CD14-positive monocyte (primary cell): ENCODE data around the gene POLD2. TPM values are rescaled to one million over a fixed set of nuclear protein-coding genes. Genes with fewer than 3 reads are reported as not detected.

Experiments used
- DNase-seq, 3 donors: peaks; one replicate each; pipeline ENCODE4 v3.0.0-alpha.2; 2011 to 2022
- H2AFZ ChIP-seq: 2 replicates; pipeline ENCODE4 v1.6.0; 2012; ENCODE audit warnings: mild to moderate bottlenecking, low read depth, low read length, inconsistent platforms; ENCODE audit not compliant: insufficient read depth, poor library complexity, severe bottlenecking
- H3K27ac ChIP-seq, 2 donors: 1 replicate in 1 of 2; 2 replicates in 1 of 2; pipeline ENCODE4 v1.5.1; 2012 to 2013; ENCODE audit warnings: low read length in 2 of 2, control low read depth in 1 of 2, inconsistent platforms in 1 of 2, low read depth in 1 of 2, mild to moderate bottlenecking in 1 of 2
- H3K27me3 ChIP-seq, 2 donors: one replicate each; pipeline versions ENCODE4 v1.6.0 to v1.6.1; 2011 to 2013; ENCODE audit warnings: low read length in 2 of 2; ENCODE audit not compliant: control insufficient read depth in 2 of 2, insufficient read depth in 2 of 2
- H3K36me3 ChIP-seq, 2 donors: replicated peaks in 1 of 2; 1 replicate in 1 of 2; 2 replicates in 1 of 2; pipeline versions ENCODE4 v1.5.1 to v1.6.1; 2012 to 2013; ENCODE audit warnings: low read length in 2 of 2, control low read depth in 1 of 2, inconsistent platforms in 1 of 2, mild to moderate bottlenecking in 1 of 2; ENCODE audit not compliant: insufficient read depth in 2 of 2, control insufficient read depth in 1 of 2
- H3K4me1 ChIP-seq, 2 donors: 1 replicate in 1 of 2; 2 replicates in 1 of 2; pipeline versions ENCODE4 v1.5.1 to v1.6.1; 2012 to 2013; ENCODE audit warnings: low read length in 2 of 2, control low read depth in 1 of 2, inconsistent platforms in 1 of 2, mild to moderate bottlenecking in 1 of 2, moderate library complexity in 1 of 2; ENCODE audit not compliant: insufficient read depth in 2 of 2, control insufficient read depth in 1 of 2
- H3K4me2 ChIP-seq: replicated peaks from 2 replicates; pipeline ENCODE3; 2012; ENCODE audit warnings: low read length, moderate library complexity, mild to moderate bottlenecking; ENCODE audit not compliant: poor library complexity, severe bottlenecking; ENCODE audit errors: extremely low read depth
- H3K4me3 ChIP-seq, 3 experiments: fragments of 200-600 bp in 1 of 3; sonication (generic) in 1 of 3; replicated peaks in 1 of 3; 1 replicate in 2 of 3; 2 replicates in 1 of 3; pipeline ENCODE4 v1.5.1; 2011 to 2013; ENCODE audit warnings: low read length in 3 of 3, mild to moderate bottlenecking in 3 of 3, control low read depth in 2 of 3, low read depth in 2 of 3, inconsistent platforms in 1 of 3, moderate library complexity in 1 of 3
- H3K79me2 ChIP-seq: 2 replicates; pipeline ENCODE4 v1.6.0; 2012; ENCODE audit warnings: mild to moderate bottlenecking, control low read depth, inconsistent platforms, low read length, moderate library complexity; ENCODE audit not compliant: insufficient read depth
- H3K9ac ChIP-seq: 2 replicates; pipeline ENCODE4 v1.6.0; 2017; ENCODE audit warnings: low read length, mild to moderate bottlenecking; ENCODE audit not compliant: insufficient read depth, poor library complexity, severe bottlenecking
- H3K9me3 ChIP-seq, 2 donors: replicated peaks in 1 of 2; 1 replicate in 1 of 2; 2 replicates in 1 of 2; pipeline versions ENCODE4 v1.5.1 to v1.6.1; 2012 to 2013; ENCODE audit warnings: low read length in 2 of 2, control low read depth in 1 of 2; ENCODE audit not compliant: control insufficient read depth in 1 of 2, insufficient read depth in 1 of 2
- H4K20me1 ChIP-seq: 2 replicates; pipeline ENCODE4 v1.6.0; 2012; ENCODE audit warnings: mild to moderate bottlenecking, low read length, control low read depth, moderate library complexity; ENCODE audit not compliant: insufficient read depth
- H3K27ac Mint-ChIP-seq, 7 donors: one replicate each; pipeline ENCODE4 v1.8.0; 2020; ENCODE audit warnings: mild to moderate bottlenecking in 7 of 7, mixed read lengths in 7 of 7, moderate library complexity in 6 of 7, inconsistent platforms in 2 of 7
- H3K27me3 Mint-ChIP-seq, 3 donors: one replicate each; pipeline ENCODE4 v1.8.0; 2021 to 2022; ENCODE audit warnings: low read depth in 3 of 3, mild to moderate bottlenecking in 3 of 3, mixed read lengths in 3 of 3, moderate library complexity in 3 of 3, inconsistent platforms in 1 of 3
- H3K36me3 Mint-ChIP-seq, 2 donors: one replicate each; pipeline ENCODE4 v1.8.0; 2020; ENCODE audit warnings: mixed read lengths in 2 of 2, inconsistent platforms in 1 of 2, mild to moderate bottlenecking in 1 of 2
- H3K4me1 Mint-ChIP-seq: one replicate; pipeline ENCODE4 v1.8.0; 2020; ENCODE audit warnings: mild to moderate bottlenecking, mixed read lengths
- H3K4me3 Mint-ChIP-seq, 2 donors: one replicate each; pipeline ENCODE4 v1.8.0; 2020; ENCODE audit warnings: mild to moderate bottlenecking in 2 of 2, mixed read lengths in 2 of 2, moderate library complexity in 1 of 2
- H3K9me3 Mint-ChIP-seq, 7 donors: one replicate each; pipeline ENCODE4 v1.8.0; 2020 to 2022; ENCODE audit warnings: mixed read lengths in 7 of 7, mild to moderate bottlenecking in 6 of 7, moderate library complexity in 6 of 7, inconsistent platforms in 2 of 7
- WGBS: methylation state at CpG from one replicate; pipeline ENCODE4 v1.1.5; 2013; ENCODE audit warnings: missing lambda C conversion rate; ENCODE audit not compliant: insufficient coverage; 5-methylcytosine and 5-hydroxymethylcytosine counted together
- intact Hi-C, 2 donors: fragments of 100-400 bp; cut with micrococcal nuclease; formaldehyde crosslinking; loops; one replicate each; pipeline versions ENCODE4 v1.15.0 to v1.15.1; 2023
- polyA plus RNA-seq, 3 donors: library from polyadenylated mRNA; depleted of rRNA in 1 of 3; unstranded in 2 of 3; stranded (reverse) in 1 of 3; fragments of 300-500 nt in 2 of 3; fragments of >200 nt in 1 of 3; fragmentation: Illumina TruSeq in 2 of 3; gene quantifications; 1 replicate in 2 of 3; 2 replicates in 1 of 3; pipeline ENCODE4 v1.2.3, GENCODE V29; 2012 to 2021
- TF ChIP-seq, protein P1 (sequence below): fragments of 200-600 bp; IDR thresholded peaks from one replicate; pipeline ENCODE4 v1.8.0; 2022; ENCODE audit warnings: antibody characterized with exemption, mild to moderate bottlenecking

The POLD2 gene
- polyA plus RNA-seq, 3 donors, result 24.1 to 27.1 (median 25.7) TPM

DNA sequence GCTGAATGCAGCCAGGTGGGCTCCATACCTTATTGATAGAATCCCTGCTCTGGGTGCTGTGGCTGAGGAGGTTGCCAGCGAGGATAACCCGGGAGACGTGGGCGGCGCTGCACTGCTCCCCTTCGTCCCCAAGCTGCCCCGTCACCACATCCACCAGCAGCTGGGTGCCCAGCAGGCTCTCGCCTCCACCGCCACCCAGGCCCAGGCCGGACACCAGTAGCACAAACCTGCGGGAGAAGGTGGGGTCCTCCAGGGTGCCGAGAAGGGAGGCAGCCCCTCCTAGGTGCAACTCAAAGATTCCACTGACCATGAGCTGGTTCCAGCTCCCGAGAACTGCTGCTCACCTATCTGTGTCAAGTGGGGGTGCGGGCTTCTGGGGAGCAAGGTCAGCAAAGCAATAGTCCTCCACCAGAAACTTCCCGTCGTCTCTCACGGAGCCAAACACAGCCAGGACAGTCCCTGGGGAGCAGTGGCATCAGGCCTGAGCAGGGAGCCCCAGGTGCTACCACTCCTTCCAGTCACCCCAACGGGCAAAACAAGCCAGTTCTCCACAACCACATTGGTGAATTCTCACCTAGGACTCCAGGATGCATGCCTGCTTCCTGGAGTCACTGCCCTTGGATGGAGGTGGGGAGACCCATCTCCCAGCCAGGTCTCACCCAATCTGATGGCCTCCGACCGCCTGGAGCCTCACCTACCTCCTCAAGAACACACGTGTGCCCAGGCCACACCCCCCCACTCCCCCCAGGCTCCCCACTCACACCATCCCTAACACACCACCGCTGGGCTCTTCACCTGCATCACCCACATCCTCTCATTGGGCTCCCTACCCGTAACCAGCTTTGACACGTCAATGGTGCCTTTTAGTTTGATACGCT lies 6.3 kb downstream of the POLD2 start:
- peaks cover 34 to 53% of the 10 kb centered on the region in 2 donors for H3K36me3 Mint-ChIP-seq
- no peaks in the 10 kb centered on the region for H3K4me1 ChIP-seq
- intact Hi-C loops, result no loop called here
- peaks cover 3% of the 10 kb centered on the region for H3K4me1 Mint-ChIP-seq
- peak overlapping the region in 2 of 7 donors; percentile 7 to 11 for H3K27ac Mint-ChIP-seq
- no peaks in the 10 kb centered on the region for H3K27me3 Mint-ChIP-seq
- H4K20me1 ChIP-seq, result no peaks in the 10 kb centered on the region
- no peak overlapping the region for H3K4me3 Mint-ChIP-seq
- peaks cover 5% of the 10 kb centered on the region for H3K79me2 ChIP-seq
- H3K27me3 ChIP-seq, result no peaks in the 10 kb centered on the region
- H3K27ac ChIP-seq, result no peak overlapping the region
- no peak for DNase-seq
- no peaks in the 10 kb centered on the region for H3K9me3 ChIP-seq
- H2AFZ ChIP-seq, result no peak overlapping the region
- no peak overlapping the region for H3K4me3 ChIP-seq
- H3K4me2 ChIP-seq, result no peak overlapping the region
- H3K9me3 Mint-ChIP-seq, result peaks cover 0 to 8% (median 3%) of the 10 kb centered on the region in 7 donors
- no peak overlapping the region for H3K9ac ChIP-seq
- H3K36me3 ChIP-seq, result peaks cover 16 to 27% of the 10 kb centered on the region in 2 donors
- 98% methylated on average over 23 of the region's 25 CpGs for WGBS
- TF ChIP-seq, protein P1, sequence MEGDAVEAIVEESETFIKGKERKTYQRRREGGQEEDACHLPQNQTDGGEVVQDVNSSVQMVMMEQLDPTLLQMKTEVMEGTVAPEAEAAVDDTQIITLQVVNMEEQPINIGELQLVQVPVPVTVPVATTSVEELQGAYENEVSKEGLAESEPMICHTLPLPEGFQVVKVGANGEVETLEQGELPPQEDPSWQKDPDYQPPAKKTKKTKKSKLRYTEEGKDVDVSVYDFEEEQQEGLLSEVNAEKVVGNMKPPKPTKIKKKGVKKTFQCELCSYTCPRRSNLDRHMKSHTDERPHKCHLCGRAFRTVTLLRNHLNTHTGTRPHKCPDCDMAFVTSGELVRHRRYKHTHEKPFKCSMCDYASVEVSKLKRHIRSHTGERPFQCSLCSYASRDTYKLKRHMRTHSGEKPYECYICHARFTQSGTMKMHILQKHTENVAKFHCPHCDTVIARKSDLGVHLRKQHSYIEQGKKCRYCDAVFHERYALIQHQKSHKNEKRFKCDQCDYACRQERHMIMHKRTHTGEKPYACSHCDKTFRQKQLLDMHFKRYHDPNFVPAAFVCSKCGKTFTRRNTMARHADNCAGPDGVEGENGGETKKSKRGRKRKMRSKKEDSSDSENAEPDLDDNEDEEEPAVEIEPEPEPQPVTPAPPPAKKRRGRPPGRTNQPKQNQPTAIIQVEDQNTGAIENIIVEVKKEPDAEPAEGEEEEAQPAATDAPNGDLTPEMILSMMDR, result no peak

DNA sequence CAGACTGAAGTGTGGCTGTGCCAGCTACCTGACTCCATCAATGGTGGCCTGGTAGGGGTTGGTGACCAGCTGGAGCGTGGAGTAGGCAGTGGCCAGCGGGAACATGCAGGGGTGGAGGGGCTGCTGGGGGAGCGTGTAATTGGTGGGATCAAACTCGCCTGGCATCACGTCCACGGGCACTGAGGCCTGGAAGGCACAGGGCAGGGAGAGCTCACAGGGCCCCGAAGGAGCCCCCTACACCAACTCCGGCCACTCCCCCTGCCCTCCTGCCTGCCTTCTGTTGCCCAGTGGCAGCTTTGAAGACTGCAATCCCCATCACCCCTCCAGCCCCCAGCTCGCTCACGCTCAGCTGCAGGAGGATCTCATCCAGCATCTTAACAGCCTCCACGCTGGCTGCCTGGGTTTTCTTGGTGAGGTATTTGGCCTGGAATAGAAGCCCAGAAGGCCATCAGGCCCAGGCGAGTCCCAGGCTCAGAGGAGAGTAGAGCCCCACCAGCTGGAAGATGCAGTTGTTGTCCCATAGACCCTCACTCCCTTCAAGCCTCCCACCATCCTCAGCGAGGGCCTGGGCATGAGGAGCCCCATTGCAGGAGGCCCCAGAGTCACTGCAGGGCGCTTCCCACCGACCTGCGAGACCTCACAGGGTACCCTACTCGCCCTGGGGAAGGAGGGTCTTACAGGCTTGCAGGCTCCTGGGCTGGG lies 7.1 kb downstream of the POLD2 start:
- Mint-ChIP-seq H3K4me1 (peaks cover 2% of the 10 kb centered on the region), H3K9me3 (peaks cover 0 to 8% (median 3%) of the 10 kb centered on the region in 7 donors), H3K27ac (no peak overlapping the region), H3K36me3 (peaks cover 34 to 53% of the 10 kb centered on the region in 2 donors), H3K4me3 (no peak overlapping the region), H3K27me3 (no peaks in the 10 kb centered on the region)
- H3K4me1 ChIP-seq, result no peaks in the 10 kb centered on the region
- no peaks in the 10 kb centered on the region for H3K27me3 ChIP-seq
- no peaks in the 10 kb centered on the region for H4K20me1 ChIP-seq
- no peak for DNase-seq
- TF ChIP-seq, protein P1, result no peak
- H3K79me2 ChIP-seq, result no peaks in the 10 kb centered on the region
- H2AFZ ChIP-seq, result no peak overlapping the region
- intact Hi-C loops, result no loop called here
- no peak overlapping the region for H3K27ac ChIP-seq
- H3K9ac ChIP-seq, result no peak overlapping the region
- H3K9me3 ChIP-seq, result no peaks in the 10 kb centered on the region
- WGBS, result 98% methylated on average over 7 of the region's 17 CpGs
- no peak overlapping the region for H3K4me3 ChIP-seq
- H3K4me2 ChIP-seq, result no peak overlapping the region
- H3K36me3 ChIP-seq, result peaks cover 16 to 22% of the 10 kb centered on the region in 2 donors
